MM.1S (cell line): Measurements from ENCODE around the gene ADAMTS1.

Experiments used
- DNase-seq: peaks from one replicate; pipeline ENCODE4 v3.0.0-alpha.2; 2015
- H2AFZ ChIP-seq: fragments of 300-600 bp; sonication (generic); 2 replicates; pipeline ENCODE4 v1.6.0; 2016; ENCODE audit warnings: antibody characterized with exemption, low read length
- H3F3A ChIP-seq: fragments of 300-600 bp; sonication (generic); 2 replicates; pipeline ENCODE4 v1.6.1; 2016; ENCODE audit warnings: mild to moderate bottlenecking, antibody characterized with exemption, low read length, moderate library complexity, mixed read lengths; ENCODE audit not compliant: insufficient read depth
- H3K27ac ChIP-seq: fragments of 300-600 bp; sonication (generic); 2 replicates; pipeline ENCODE4 v1.5.1; 2016; ENCODE audit warnings: mild to moderate bottlenecking, low read length
- H3K27me3 ChIP-seq: fragments of 300-600 bp; sonication (generic); replicated peaks from 2 replicates; pipeline ENCODE4 v1.6.0; 2016; ENCODE audit warnings: low read length; ENCODE audit not compliant: insufficient read depth
- H3K36me3 ChIP-seq: fragments of 300-600 bp; sonication (generic); replicated peaks from 2 replicates; pipeline ENCODE4 v1.6.1; 2016; ENCODE audit warnings: mild to moderate bottlenecking, low read length, mixed read lengths; ENCODE audit not compliant: insufficient read depth
- H3K4me1 ChIP-seq: fragments of 300-600 bp; sonication (generic); 2 replicates; pipeline ENCODE4 v1.6.1; 2016; ENCODE audit warnings: low read length, mixed read lengths
- H3K4me2 ChIP-seq: fragments of 300-600 bp; sonication (generic); 2 replicates; pipeline ENCODE4 v1.6.0; 2016; ENCODE audit warnings: low read depth, low read length
- H3K4me3 ChIP-seq: fragments of 300-600 bp; sonication (generic); 2 replicates; pipeline ENCODE4 v1.5.1; 2016; ENCODE audit warnings: low read length, mixed read lengths
- H3K79me2 ChIP-seq: fragments of 300-600 bp; sonication (generic); 2 replicates; pipeline ENCODE4 v1.6.1; 2016; ENCODE audit warnings: mixed run types, low read length, mixed read lengths
- H3K9ac ChIP-seq: fragments of 300-600 bp; sonication (generic); 2 replicates; pipeline ENCODE4 v1.6.1; 2016; ENCODE audit warnings: low read length, mixed read lengths
- H3K9me2 ChIP-seq: fragments of 300-600 bp; sonication (generic); replicated peaks from 2 replicates; pipeline ENCODE4 v1.6.1; 2016; ENCODE audit warnings: mild to moderate bottlenecking, low read length, mixed read lengths; ENCODE audit not compliant: insufficient read depth
- H3K9me3 ChIP-seq: fragments of 300-600 bp; sonication (generic); replicated peaks from 2 replicates; pipeline ENCODE4 v1.6.1; 2016; ENCODE audit warnings: mild to moderate bottlenecking, low read length, mixed read lengths; ENCODE audit not compliant: insufficient read depth
- H4K20me1 ChIP-seq: fragments of 300-600 bp; sonication (generic); 2 replicates; pipeline ENCODE4 v1.6.1; 2016; ENCODE audit warnings: mild to moderate bottlenecking, low read length, moderate library complexity, mixed read lengths; ENCODE audit not compliant: insufficient read depth
- CTCF ChIP-seq: fragments of 300-600 bp; sonication (generic); IDR thresholded peaks from 2 replicates; pipeline ENCODE4 v1.5.1; 2016; ENCODE audit warnings: antibody characterized with exemption, low read length, mixed read lengths
- EZH2 ChIP-seq: fragments of 300-600 bp; sonication (generic); optimal IDR thresholded peaks from 2 replicates; pipeline ENCODE3; 2017; ENCODE audit warnings: low read depth, mild to moderate bottlenecking, antibody characterized with exemption, low read length, mixed read lengths
- EZH2phosphoT487 ChIP-seq: fragments of 300-600 bp; sonication (generic); IDR thresholded peaks from 2 replicates; pipeline ENCODE4 v1.6.1; 2018; ENCODE audit warnings: antibody characterized with exemption, low read length

The ADAMTS1 gene

GRCh38 chr21:26800970-26801431 lies 44.2 kb downstream of the ADAMTS1 start:
- Histone ChIP-seq H3K36me3 (no peaks in the 10 kb centered on the region), H3K4me2 (no peak overlapping the region), H3K27ac (no peak overlapping the region), H3K79me2 (no peaks in the 10 kb centered on the region), H4K20me1 (no peaks in the 10 kb centered on the region), H3K9ac (no peak overlapping the region), H3K4me3 (no peak overlapping the region), H3K9me3 (no peaks in the 10 kb centered on the region), H3K4me1 (no peaks in the 10 kb centered on the region), H2AFZ (no peak overlapping the region), H3F3A (no peaks in the 10 kb centered on the region), H3K27me3 (no peaks in the 10 kb centered on the region), H3K9me2 (no peaks in the 10 kb centered on the region)
- TF ChIP-seq EZH2phosphoT487 (no peak), EZH2 (no peak), CTCF (no peak)
- no peak for DNase-seq

- H3K79me2 ChIP-seq = no peaks in the 10 kb centered on the region
- TF ChIP-seq EZH2phosphoT487 (no peak), CTCF (no peak), EZH2 (no peak)
- no peak overlapping the region for H3K9ac ChIP-seq
- no peaks in the 10 kb centered on the region for H3K4me1 ChIP-seq
- no peaks in the 10 kb centered on the region for H3K9me2 ChIP-seq
- H3K27ac ChIP-seq = no peak overlapping the region
- H3K4me2 ChIP-seq = no peak overlapping the region
- no peaks in the 10 kb centered on the region for H4K20me1 ChIP-seq
- no peak overlapping the region for H2AFZ ChIP-seq
- no peaks in the 10 kb centered on the region for H3K27me3 ChIP-seq
- no peaks in the 10 kb centered on the region for H3K36me3 ChIP-seq
- DNase-seq = no peak
- no peaks in the 10 kb centered on the region for H3K9me3 ChIP-seq
- H3K4me3 ChIP-seq = no peak overlapping the region
- no peaks in the 10 kb centered on the region for H3F3A ChIP-seq
Measured at GRCh38 chr21:26800455-26800854, 44.8 kb downstream of the ADAMTS1 start.

GRCh38 chr21:26800001-26800400 lies 45.2 kb downstream of the ADAMTS1 start:
- H3K27me3 ChIP-seq = no peaks in the 10 kb centered on the region
- H3K27ac ChIP-seq = no peak overlapping the region
- no peak overlapping the region for H3K4me3 ChIP-seq
- no peaks in the 10 kb centered on the region for H3K9me3 ChIP-seq
- no peak overlapping the region for H3K9ac ChIP-seq
- H3K4me1 ChIP-seq = no peaks in the 10 kb centered on the region
- H4K20me1 ChIP-seq = no peaks in the 10 kb centered on the region
- no peak overlapping the region for H3K4me2 ChIP-seq
- no peaks in the 10 kb centered on the region for H3K9me2 ChIP-seq
- DNase-seq = no peak
- TF ChIP-seq EZH2phosphoT487 (no peak), CTCF (no peak), EZH2 (no peak)
- no peaks in the 10 kb centered on the region for H3K79me2 ChIP-seq
- no peaks in the 10 kb centered on the region for H3K36me3 ChIP-seq
- no peaks in the 10 kb centered on the region for H3F3A ChIP-seq
- no peak overlapping the region for H2AFZ ChIP-seq
